Effector CD4-positive, alpha-beta T cell (primary cell): Measurements from ENCODE around the gene IKZF1.

Source experiments
- DNase-seq: peaks from one replicate; pipeline ENCODE4 v3.0.0-alpha.2; 2020

Gene IKZF1

DNA sequence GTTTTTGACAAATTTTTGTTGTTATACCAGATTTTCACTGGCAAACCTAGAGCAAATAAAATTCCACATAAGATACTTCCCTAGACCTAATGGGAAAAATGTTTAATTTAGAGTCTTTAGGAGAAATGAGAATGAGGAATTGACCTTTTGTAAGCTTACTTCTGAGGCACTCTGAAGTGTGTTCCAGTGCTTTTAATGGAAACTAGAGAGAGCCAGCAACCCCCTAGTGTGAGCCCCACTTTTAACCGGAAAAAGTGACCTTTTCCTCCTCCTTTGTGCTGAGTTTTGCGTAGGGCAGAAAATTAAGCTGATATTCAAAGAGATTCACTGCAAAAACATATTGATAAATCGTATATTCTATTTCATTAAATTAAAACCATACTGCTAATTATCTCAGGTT, 5.2 kb downstream of the IKZF1 start:
- DNase-seq: no peak

DNA sequence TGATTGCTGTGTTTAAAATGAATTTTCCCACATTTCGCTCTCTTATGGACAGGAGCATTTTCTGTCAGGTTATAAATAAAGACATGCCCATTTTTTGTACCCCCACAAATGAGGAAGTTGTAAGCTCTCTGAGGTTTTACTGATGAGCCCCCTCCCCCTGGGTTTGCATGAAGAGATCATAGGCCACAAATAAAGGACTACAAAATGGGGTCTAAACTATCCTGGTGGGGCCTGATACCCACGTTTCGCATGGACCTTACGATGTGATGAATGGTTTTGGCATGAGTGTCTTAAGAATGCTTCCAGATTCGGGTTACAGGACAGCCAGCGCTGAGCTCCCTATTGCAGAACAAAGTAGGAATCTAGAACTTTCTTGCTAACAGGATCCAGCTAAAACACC, 5.8 kb downstream of the IKZF1 start:
- no peak for DNase-seq

- DNase-seq: no peak
Measured at GRCh38 chr7:50310956-50311355, 6.4 kb downstream of the IKZF1 start.

DNA sequence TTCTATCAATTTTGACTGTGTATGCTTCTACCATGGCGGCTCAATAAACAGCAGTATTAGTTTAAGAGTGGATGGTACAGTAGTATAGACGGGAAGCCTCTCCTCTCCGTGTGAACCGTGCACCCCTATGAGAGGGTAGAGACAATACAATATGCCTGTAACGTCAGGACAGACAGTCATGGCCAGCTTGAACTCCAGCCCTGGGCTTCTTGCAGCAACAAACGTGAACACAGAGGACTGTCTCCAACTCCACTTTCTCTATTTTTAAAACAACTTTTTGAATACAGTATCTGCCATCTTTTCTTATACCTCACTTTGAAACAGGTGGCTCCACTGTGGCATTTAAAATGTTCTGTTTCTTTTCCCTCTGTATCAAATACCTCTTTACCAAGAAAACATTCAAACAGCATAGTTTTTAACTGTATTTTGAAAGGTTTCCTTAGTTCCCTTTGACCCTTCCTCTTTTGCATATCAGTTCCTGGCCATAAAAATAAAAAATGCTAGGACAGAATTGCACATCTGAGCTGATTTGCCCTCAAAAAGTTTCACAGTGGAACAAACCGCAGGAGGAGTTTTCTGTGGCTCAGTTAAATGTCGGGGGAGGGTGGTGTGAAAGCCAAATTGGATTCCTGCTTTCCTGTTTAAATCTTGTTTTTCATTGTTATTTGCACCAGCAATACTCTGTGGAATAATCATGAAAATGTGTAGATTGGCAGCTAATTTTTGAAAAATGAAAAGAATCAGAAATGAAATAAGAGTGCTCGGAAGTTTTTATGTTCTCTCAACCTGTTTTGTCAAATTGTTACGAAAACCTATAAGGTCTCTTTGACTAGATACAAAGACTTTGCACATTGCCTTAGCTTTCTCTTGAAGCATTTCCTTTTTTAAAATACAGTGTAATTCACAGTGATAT, 8.0 kb downstream of the IKZF1 start:
- DNase-seq: no peak

DNA sequence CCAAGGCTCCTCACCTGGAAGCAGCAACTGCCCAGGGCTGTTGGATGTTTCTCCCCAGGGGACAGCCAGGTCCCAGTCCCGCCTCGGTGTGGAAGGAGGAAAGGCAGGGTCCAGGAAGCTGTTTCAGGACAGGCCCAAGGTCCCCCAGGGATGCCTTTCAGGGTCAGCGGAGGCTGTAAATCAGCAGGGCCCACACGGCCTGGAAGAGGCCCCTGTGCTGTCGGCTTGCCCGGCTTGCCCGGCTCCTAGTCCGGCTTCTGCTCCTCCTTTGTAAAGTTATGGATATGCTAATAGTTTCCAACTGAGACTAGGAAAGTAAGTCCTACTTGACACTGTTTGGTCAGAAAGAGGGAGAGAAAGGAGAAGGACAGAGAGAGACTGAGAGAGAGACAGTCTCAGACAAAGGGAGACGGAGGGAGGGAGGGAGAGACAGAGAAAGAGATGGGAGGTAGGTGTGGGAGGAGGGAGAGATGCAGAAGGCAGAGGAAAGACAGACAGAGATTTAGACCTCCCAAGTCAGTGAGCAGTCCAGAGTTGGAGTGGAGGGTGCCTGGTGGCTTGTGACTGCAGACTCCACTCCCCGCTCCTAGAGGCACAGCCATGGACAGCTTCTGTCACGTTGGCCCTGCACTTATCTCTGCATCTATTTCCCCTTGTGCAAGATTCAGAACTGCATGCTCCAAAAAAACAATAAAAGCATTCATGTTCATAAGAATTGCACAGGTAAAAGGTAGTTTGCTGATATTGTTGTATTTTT, 10.5 kb downstream of the IKZF1 start:
- no peak for DNase-seq

DNA sequence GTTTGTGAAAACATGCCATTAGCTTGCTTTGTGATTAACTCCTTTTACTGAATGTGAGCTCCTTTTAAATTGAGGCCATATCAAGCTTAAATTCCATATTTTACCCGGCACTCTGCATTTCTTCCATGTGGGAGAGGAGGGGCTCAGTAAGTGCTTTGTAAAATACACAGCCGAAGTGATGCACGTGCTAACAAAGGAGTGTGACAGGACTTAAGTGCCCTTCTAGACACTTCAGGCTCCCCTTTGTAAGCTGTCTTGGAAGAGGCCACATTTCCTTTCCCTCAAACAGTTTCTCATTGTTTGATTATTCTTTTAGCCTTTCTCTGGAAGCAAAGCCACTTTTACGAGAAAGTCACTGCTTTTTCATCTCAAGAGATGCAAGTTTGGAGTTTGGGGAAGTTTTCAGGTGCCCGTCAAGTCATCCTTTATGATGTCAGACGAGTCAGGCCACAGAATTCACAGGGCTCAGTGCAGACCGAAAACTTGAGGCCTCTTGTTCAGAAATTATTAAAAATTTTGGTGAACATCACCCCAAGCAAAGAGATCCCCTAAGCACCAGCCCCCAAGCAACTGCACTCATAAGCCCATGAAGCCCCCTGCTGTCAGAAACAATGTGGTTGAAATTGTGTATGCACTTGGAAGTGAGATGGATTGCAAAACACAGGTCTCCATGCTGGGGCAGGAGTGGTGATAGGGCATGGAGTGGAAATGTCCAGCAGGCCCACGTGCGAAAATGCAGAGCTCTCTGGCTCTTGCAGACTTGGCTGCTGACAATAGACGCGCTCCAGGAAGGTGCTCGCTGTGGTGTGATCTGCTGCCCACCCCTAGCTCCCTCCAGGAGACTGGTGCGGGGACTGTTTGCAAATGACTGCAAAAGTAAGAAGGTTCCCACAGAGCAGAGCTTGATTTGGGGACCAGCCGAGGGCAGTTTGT, 11.5 kb downstream of the IKZF1 start:
- no peak for DNase-seq

- DNase-seq: peak; percentile 54
Measured at GRCh38 chr7:50317221-50317678, 12.7 kb downstream of the IKZF1 start.

- peak; percentile 38 for DNase-seq
Measured at GRCh38 chr7:50317697-50318669, 13.5 kb downstream of the IKZF1 start.

- peak; percentile 46 for DNase-seq
Measured at GRCh38 chr7:50321487-50322067, 17.1 kb downstream of the IKZF1 start.

GRCh38 chr7:50324113-50324512, 19.6 kb downstream of the IKZF1 start:
- DNase-seq: no peak

DNA sequence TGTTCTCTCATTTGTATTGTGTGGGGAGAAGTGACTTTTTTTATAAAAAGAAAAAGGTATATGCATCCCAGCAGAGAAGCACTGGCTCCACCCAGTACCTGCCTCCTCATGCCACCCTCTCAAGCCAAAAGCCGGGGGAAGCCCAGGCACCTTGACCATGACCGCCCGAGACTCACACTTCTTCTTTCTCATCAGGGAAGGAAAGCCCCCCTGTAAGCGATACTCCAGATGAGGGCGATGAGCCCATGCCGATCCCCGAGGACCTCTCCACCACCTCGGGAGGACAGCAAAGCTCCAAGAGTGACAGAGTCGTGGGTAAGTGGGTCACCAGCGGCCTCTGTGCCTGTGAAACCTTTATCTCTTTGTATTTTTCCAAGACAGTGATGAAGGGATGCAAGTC, 22.9 kb downstream of the IKZF1 start:
- no peak for DNase-seq

DNA sequence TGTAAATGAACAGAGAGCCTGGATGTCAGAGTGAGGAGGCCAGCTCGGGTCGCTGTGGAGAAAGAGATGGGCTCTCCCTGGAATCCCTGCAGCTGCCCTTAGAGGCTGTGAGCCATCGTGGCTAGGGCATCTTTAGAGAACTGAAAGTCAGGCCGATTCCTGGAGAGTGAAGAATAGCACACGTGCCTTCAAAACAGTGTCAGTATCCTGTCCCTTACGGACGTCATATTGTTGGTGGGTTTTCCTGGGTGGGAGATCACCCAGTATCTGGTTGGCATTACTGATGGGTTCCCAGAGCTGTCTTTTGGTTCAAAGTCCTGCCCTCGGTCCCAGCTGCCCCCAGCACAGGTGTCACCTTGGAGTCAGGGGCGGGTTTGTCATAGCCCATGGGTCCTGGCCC, 25.3 kb downstream of the IKZF1 start:
- DNase-seq: no peak

GRCh38 chr7:50330254-50330653, 25.7 kb downstream of the IKZF1 start:
- no peak for DNase-seq

DNA sequence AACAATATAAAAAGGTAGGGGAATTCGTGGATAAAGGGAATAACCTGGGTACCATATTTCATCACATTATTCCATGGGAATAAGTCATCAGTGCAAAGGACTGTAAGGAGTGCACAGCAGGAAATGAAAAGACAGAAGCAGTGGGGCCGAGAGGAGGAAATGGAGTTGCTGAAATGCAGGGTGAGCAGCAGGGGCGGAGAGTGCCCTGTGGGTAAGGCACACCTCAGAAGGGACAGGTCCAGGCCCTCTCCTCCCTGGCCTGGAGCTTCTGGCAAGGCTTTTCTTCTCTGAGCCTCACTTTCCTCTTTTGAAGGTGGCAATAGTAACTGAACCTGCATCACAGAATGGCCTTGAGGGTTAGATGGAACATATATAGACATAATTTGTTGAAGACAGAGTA, 26.2 kb downstream of the IKZF1 start:
- DNase-seq: no peak

DNA sequence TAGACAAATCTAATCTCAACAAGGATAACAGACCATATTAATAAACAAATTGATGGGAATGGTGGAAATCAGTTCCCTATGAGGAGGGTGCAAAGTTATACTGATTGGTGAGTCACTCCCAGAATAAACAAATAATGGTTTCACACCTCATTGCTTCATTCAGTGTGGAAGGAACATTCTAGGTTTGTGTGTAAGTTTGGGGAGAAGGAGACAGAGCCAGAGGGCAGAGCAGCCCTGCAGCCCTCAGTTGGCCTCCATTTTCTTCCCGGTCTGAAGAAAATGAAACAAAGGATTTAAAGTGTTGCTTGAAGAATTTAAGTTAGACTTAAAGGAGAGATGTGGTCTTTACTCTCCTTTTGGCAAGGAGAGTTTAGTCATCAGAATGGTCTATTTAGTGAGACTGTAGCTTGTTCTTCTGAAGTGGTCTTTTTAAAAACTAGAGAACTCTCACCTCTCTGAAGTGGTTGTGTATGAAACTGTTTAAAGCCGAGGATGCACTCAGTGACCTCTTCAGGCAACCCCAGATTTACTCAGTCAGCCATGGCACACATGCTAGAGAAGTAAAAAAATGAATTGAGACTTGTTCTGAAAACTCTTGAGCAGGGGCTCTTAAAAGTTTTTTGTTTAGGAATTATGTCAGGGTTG, 27.2 kb downstream of the IKZF1 start:
- no peak for DNase-seq

GRCh38 chr7:50332241-50333165, 28.0 kb downstream of the IKZF1 start:
- no peak for DNase-seq

DNA sequence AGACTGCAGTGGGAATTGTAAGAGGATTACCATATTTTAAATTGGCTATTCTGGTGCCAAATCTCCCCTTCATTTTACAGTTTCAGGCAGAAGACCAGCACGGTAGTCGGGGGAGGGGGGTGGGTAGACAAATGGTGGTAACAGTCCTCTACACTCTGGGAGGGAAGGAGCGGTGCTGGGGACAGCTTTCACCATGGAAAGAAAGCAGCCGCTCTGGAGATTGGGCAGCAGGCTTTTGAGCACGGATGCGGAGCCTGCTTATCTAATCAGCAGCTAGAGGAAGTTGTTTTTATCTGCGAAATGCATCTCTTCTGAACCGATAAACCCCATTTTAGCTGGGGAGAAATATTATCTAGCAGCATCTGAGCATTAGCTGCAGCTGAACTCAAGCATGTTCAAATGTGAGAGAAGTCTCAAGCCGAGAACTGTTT, 28.7 kb downstream of the IKZF1 start:
- peak; percentile 44 for DNase-seq

DNA sequence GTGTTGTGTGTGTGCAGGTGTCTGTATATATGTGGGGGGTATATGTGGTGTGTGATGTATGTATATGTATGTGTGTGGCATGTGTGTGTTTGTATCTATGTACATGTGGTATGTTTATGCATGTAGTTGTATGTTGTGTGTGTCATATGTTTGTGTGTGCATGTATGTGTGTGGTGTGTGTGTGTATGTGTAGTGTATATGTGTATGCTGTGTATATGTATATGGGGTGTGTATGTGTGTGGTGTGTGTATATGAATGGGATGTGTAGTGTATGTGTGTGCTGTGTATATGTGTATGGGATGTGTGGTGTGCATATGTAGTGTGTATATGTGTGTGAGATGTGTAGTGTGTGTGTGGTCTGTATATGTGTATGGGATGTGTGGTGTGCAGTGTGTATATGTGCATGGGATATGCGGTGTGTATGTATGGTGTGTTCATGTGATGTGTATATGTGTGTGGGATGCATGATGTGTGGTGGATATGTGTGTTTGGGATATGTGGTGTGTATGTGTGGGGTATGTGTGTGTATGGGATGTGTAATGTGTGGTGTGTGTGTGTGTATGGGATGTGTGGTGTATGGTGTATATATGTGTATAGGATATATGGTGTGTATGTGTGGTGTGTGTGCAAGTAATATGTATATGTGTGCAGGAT, 30.0 kb downstream of the IKZF1 start:
- DNase-seq: no peak

GRCh38 chr7:50335230-50335794, 30.8 kb downstream of the IKZF1 start:
- DNase-seq: no peak
